WTC11 (cell line): ENCODE results near the gene ASMTL. TPM values are rescaled to one million over a fixed set of nuclear protein-coding genes. Genes with fewer than 3 reads are reported as not detected.

Experiments used
- ATAC-seq: fragments of 200-7000 bp; cut with Tn5 transposase; 2 replicates; pipeline ENCODE4 v1.10.0; 2021; ENCODE audit warnings: mild to moderate bottlenecking, moderate library complexity
- CTCF ChIA-PET: fragments of 300-600 bp; sonication (Branson Sonifier 250); formaldehyde crosslinking; loops from one replicate; lab custom pipeline; 2021; ENCODE audit warnings: antibody characterized with exemption; lab: Charles Lee
- POLR2A ChIA-PET: fragments of 350-600 bp; sonication (Branson Sonifier 250); formaldehyde crosslinking; loops from one replicate; lab custom pipeline; 2021; ENCODE audit warnings: antibody characterized with exemption; lab: Charles Lee
- DNase-seq: peaks from one replicate; pipeline ENCODE4 v3.0.0; 2021; ENCODE audit warnings: low spot score
- H3K27ac Mint-ChIP-seq: 2 replicates; pipeline ENCODE4 v1.8.0; 2021; ENCODE audit warnings: mixed read lengths
- H3K27me3 Mint-ChIP-seq: 2 replicates; pipeline ENCODE4 v1.8.0; 2021; ENCODE audit warnings: low read depth, mild to moderate bottlenecking, moderate library complexity, mixed read lengths
- H3K36me3 Mint-ChIP-seq: 2 replicates; pipeline ENCODE4 v1.8.0; 2021; ENCODE audit warnings: mixed read lengths
- H3K4me1 Mint-ChIP-seq: 2 replicates; pipeline ENCODE4 v1.8.0; 2022; ENCODE audit warnings: mixed read lengths
- H3K4me3 Mint-ChIP-seq: 2 replicates; pipeline ENCODE4 v1.8.0; 2021; ENCODE audit warnings: mild to moderate bottlenecking, moderate library complexity, mixed read lengths
- H3K9me3 Mint-ChIP-seq: 2 replicates; pipeline ENCODE4 v1.8.0; 2021; ENCODE audit warnings: mixed read lengths
- ATF1 ChIP-seq: sonication (generic); formaldehyde crosslinking; IDR thresholded peaks from 2 replicates; pipeline ENCODE4 v1.8.1; 2023; ENCODE audit warnings: mild to moderate bottlenecking, moderate library complexity, missing genetic modification reagents
- CDX4 ChIP-seq: fragments of 250-450 bp; sonication (Bioruptor Pico); IDR thresholded peaks from 2 replicates; pipeline ENCODE4 v1.9.0; 2021; ENCODE audit warnings: moderate library complexity, mild to moderate bottlenecking, inconsistent platforms, borderline replicate concordance
- CREM ChIP-seq: sonication (generic); formaldehyde crosslinking; IDR thresholded peaks from 2 replicates; pipeline ENCODE4 v1.8.1; 2022; ENCODE audit warnings: mild to moderate bottlenecking, missing genetic modification reagents, moderate library complexity
- E2F1 ChIP-seq: sonication (generic); formaldehyde crosslinking; IDR thresholded peaks from 2 replicates; pipeline ENCODE4 v1.8.0; 2022; ENCODE audit warnings: mild to moderate bottlenecking, missing genetic modification reagents
- ERG ChIP-seq: fragments of 250-450 bp; sonication (Bioruptor Pico); IDR thresholded peaks from 2 replicates; pipeline ENCODE4 v1.8.0; 2021; ENCODE audit warnings: mild to moderate bottlenecking
- ETV6 ChIP-seq: sonication (generic); formaldehyde crosslinking; IDR thresholded peaks from 2 replicates; pipeline ENCODE4 v1.8.1; 2022; ENCODE audit warnings: mild to moderate bottlenecking, missing genetic modification reagents
- GRHL2 ChIP-seq: fragments of 250-450 bp; sonication (Bioruptor Pico); IDR thresholded peaks from 2 replicates; pipeline ENCODE4 v1.8.0; 2022; ENCODE audit warnings: mild to moderate bottlenecking, moderate library complexity; ENCODE audit not compliant: insufficient replicate concordance, severe bottlenecking
- JAZF1 ChIP-seq: fragments of 250-450 bp; sonication (Bioruptor Pico); IDR thresholded peaks from 2 replicates; pipeline ENCODE4 v1.9.0; 2021; ENCODE audit warnings: moderate library complexity, mild to moderate bottlenecking, inconsistent platforms
- NFE2L1 ChIP-seq: sonication (generic); formaldehyde crosslinking; IDR thresholded peaks from 2 replicates; pipeline ENCODE4 v1.8.1; 2023; ENCODE audit warnings: missing genetic modification reagents
- NFYB ChIP-seq: sonication (generic); formaldehyde crosslinking; conservative IDR thresholded peaks from 2 replicates; pipeline ENCODE4 v1.8.0; 2022; ENCODE audit warnings: low read depth, missing genetic modification reagents
- RELA ChIP-seq: sonication (generic); formaldehyde crosslinking; IDR thresholded peaks from 2 replicates; pipeline ENCODE4 v1.8.1; 2022; ENCODE audit warnings: missing genetic modification reagents, mild to moderate bottlenecking, borderline replicate concordance
- SMAD3 ChIP-seq: sonication (generic); formaldehyde crosslinking; IDR thresholded peaks from 2 replicates; pipeline ENCODE4 v1.8.0; 2022; ENCODE audit warnings: missing genetic modification reagents, mild to moderate bottlenecking, borderline replicate concordance
- TCF7 ChIP-seq: sonication (generic); formaldehyde crosslinking; IDR thresholded peaks from 2 replicates; pipeline ENCODE4 v1.8.0; 2022; ENCODE audit warnings: mild to moderate bottlenecking, low read depth, missing genetic modification reagents, moderate library complexity
- TP53 ChIP-seq: sonication (generic); formaldehyde crosslinking; IDR thresholded peaks from 2 replicates; pipeline ENCODE4 v1.8.1; 2023; ENCODE audit warnings: mild to moderate bottlenecking, missing genetic modification reagents
- total RNA-seq: library from RNA; stranded (reverse); gene quantifications from 3 replicates; pipeline ENCODE4 v1.2.3, GENCODE V29; 2021
- TF ChIP-seq, protein P1 (sequence below): sonication (generic); formaldehyde crosslinking; IDR thresholded peaks from 2 replicates; pipeline ENCODE4 v1.8.1; 2022; ENCODE audit warnings: missing genetic modification reagents, borderline replicate concordance
- TF ChIP-seq, protein P2 (sequence below): fragments of 250-450 bp; sonication (Bioruptor Pico); IDR thresholded peaks from 2 replicates; pipeline ENCODE4 v1.9.0; 2021; ENCODE audit warnings: mild to moderate bottlenecking
- TF ChIP-seq, protein P3 (sequence below): sonication (generic); formaldehyde crosslinking; IDR thresholded peaks from 2 replicates; pipeline ENCODE4 v1.8.1; 2023; ENCODE audit warnings: mild to moderate bottlenecking, missing genetic modification reagents
- TF ChIP-seq, protein P4 (sequence below): sonication (generic); formaldehyde crosslinking; IDR thresholded peaks from 2 replicates; pipeline ENCODE4 v1.8.1; 2023; ENCODE audit warnings: mild to moderate bottlenecking, missing genetic modification reagents, borderline replicate concordance

The ASMTL gene
- total RNA-seq, 1 experiment from 2014 or later: 70.6 TPM

- H3K4me3 Mint-ChIP-seq: no peak overlapping the region
- H3K27me3 Mint-ChIP-seq: peaks cover 10% of the 10 kb centered on the region
- TF ChIP-seq, protein P1, sequence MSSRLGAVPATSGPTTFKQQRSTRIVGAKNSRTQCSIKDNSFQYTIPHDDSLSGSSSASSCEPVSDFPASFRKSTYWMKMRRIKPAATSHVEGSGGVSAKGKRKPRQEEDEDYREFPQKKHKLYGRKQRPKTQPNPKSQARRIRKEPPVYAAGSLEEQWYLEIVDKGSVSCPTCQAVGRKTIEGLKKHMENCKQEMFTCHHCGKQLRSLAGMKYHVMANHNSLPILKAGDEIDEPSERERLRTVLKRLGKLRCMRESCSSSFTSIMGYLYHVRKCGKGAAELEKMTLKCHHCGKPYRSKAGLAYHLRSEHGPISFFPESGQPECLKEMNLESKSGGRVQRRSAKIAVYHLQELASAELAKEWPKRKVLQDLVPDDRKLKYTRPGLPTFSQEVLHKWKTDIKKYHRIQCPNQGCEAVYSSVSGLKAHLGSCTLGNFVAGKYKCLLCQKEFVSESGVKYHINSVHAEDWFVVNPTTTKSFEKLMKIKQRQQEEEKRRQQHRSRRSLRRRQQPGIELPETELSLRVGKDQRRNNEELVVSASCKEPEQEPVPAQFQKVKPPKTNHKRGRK (CRISPR knock-in tag): no peak
- TF ChIP-seq SMAD3 (CRISPR knock-in tag) (no peak), ETV6 (CRISPR knock-in tag) (no peak), NFE2L1 (CRISPR knock-in tag) (no peak), TCF7 (CRISPR knock-in tag) (no peak), CDX4 (CRISPR knock-in tag) (no peak), E2F1 (CRISPR knock-in tag) (no peak), TP53 (no peak), NFYB (CRISPR knock-in tag) (no peak), JAZF1 (CRISPR knock-in tag) (no peak), ATF1 (no peak), GRHL2 (CRISPR knock-in tag) (no peak), ERG (no peak), CREM (CRISPR knock-in tag) (no peak), RELA (no peak)
- TF ChIP-seq, protein P2, sequence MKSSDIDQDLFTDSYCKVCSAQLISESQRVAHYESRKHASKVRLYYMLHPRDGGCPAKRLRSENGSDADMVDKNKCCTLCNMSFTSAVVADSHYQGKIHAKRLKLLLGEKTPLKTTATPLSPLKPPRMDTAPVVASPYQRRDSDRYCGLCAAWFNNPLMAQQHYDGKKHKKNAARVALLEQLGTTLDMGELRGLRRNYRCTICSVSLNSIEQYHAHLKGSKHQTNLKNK (CRISPR knock-in tag): no peak
- TF ChIP-seq, protein P3, sequence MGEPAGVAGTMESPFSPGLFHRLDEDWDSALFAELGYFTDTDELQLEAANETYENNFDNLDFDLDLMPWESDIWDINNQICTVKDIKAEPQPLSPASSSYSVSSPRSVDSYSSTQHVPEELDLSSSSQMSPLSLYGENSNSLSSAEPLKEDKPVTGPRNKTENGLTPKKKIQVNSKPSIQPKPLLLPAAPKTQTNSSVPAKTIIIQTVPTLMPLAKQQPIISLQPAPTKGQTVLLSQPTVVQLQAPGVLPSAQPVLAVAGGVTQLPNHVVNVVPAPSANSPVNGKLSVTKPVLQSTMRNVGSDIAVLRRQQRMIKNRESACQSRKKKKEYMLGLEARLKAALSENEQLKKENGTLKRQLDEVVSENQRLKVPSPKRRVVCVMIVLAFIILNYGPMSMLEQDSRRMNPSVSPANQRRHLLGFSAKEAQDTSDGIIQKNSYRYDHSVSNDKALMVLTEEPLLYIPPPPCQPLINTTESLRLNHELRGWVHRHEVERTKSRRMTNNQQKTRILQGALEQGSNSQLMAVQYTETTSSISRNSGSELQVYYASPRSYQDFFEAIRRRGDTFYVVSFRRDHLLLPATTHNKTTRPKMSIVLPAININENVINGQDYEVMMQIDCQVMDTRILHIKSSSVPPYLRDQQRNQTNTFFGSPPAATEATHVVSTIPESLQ (CRISPR knock-in tag): no peak
- TF ChIP-seq, protein P4, sequence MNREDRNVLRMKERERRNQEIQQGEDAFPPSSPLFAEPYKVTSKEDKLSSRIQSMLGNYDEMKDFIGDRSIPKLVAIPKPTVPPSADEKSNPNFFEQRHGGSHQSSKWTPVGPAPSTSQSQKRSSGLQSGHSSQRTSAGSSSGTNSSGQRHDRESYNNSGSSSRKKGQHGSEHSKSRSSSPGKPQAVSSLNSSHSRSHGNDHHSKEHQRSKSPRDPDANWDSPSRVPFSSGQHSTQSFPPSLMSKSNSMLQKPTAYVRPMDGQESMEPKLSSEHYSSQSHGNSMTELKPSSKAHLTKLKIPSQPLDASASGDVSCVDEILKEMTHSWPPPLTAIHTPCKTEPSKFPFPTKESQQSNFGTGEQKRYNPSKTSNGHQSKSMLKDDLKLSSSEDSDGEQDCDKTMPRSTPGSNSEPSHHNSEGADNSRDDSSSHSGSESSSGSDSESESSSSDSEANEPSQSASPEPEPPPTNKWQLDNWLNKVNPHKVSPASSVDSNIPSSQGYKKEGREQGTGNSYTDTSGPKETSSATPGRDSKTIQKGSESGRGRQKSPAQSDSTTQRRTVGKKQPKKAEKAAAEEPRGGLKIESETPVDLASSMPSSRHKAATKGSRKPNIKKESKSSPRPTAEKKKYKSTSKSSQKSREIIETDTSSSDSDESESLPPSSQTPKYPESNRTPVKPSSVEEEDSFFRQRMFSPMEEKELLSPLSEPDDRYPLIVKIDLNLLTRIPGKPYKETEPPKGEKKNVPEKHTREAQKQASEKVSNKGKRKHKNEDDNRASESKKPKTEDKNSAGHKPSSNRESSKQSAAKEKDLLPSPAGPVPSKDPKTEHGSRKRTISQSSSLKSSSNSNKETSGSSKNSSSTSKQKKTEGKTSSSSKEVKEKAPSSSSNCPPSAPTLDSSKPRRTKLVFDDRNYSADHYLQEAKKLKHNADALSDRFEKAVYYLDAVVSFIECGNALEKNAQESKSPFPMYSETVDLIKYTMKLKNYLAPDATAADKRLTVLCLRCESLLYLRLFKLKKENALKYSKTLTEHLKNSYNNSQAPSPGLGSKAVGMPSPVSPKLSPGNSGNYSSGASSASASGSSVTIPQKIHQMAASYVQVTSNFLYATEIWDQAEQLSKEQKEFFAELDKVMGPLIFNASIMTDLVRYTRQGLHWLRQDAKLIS (CRISPR knock-in tag): no peak
- no peak overlapping the region for H3K27ac Mint-ChIP-seq
- peaks cover 2% of the 10 kb centered on the region; the same call in 1 of the 2 replicates for H3K4me1 Mint-ChIP-seq
- ATAC-seq (no peak), DNase-seq (no peak)
- peaks cover 16% of the 10 kb centered on the region for H3K36me3 Mint-ChIP-seq
- POLR2A ChIA-PET: no interaction called here
- H3K9me3 Mint-ChIP-seq: peaks cover 43% of the 10 kb centered on the region
- CTCF ChIA-PET: no interaction called here
These were observed 23.2 kb upstream of the ASMTL start for GRCh38 chrX:1475881-1476280.
